Heart right ventricle (tissue), 16 donors: ENCODE results near the gene SCLT1. TPM values are rescaled to one million over a fixed set of nuclear protein-coding genes. Genes with fewer than 3 reads are reported as not detected.

ENCODE experiments used
- ATAC-seq, 8 donors: fragments of 200-7000 bp; cut with Tn5 transposase; one replicate each; pipeline ENCODE4 v1.9.1; 2020; ENCODE audit warnings: mild to moderate bottlenecking in 8 of 8, moderate library complexity in 8 of 8, moderate number of reproducible peaks in 1 of 8
- DNase-seq, 2 donors: peaks; one replicate each; pipeline ENCODE4 v3.0.0-alpha.2; 2020
- H3K27ac ChIP-seq, 10 donors: fragments of 200-600 bp; sonication (generic) in 2 of 10; one replicate each; pipeline versions ENCODE4 v1.5.0 to v1.8.0; 2020 to 2022; ENCODE audit warnings: mild to moderate bottlenecking in 3 of 10
- H3K27me3 ChIP-seq, 7 donors: fragments of 200-600 bp; one replicate each; pipeline ENCODE4 v1.8.0; 2021 to 2022; ENCODE audit warnings: mild to moderate bottlenecking in 2 of 7
- H3K36me3 ChIP-seq, 9 donors: fragments of 200-600 bp; sonication (generic) in 1 of 9; one replicate each; pipeline versions ENCODE4 v1.5.0 to v1.8.0; 2020 to 2022; ENCODE audit warnings: mild to moderate bottlenecking in 2 of 9
- H3K4me1 ChIP-seq, 9 donors: fragments of 200-600 bp; sonication (generic) in 1 of 9; one replicate each; pipeline versions ENCODE4 v1.5.0 to v1.8.0; 2020 to 2022; ENCODE audit warnings: mild to moderate bottlenecking in 4 of 9
- H3K4me3 ChIP-seq, 10 donors: fragments of 200-600 bp; sonication (generic) in 2 of 10; one replicate each; pipeline versions ENCODE4 v1.5.0 to v1.8.0; 2020 to 2022; ENCODE audit warnings: mild to moderate bottlenecking in 7 of 10, moderate library complexity in 2 of 10
- H3K9me3 ChIP-seq, 11 donors: fragments of 200-600 bp in 10 of 11; sonication (generic) in 2 of 11; one replicate each; pipeline versions ENCODE4 v1.5.0 to v1.8.0; 2013 to 2022; ENCODE audit warnings: mild to moderate bottlenecking in 2 of 11, control low read depth in 1 of 11, moderate library complexity in 1 of 11
- WGBS, 2 donors: extraction: QIAGEN DNeasy Blood & Tissue Kit; methylation state at CpG; one replicate each; pipeline ENCODE4 v1.1.7; 2013; ENCODE audit warnings: inconsistent platforms in 1 of 2; 5-methylcytosine and 5-hydroxymethylcytosine counted together
- intact Hi-C, 10 donors: fragments of 100-400 bp; cut with DNase I; formaldehyde crosslinking; loops; one replicate each; pipeline versions ENCODE4 v1.11.1 to v1.14.2; 2022
- polyA plus RNA-seq, 2 donors: library from polyadenylated mRNA; stranded (reverse); fragments of 200-250 nt; gene quantifications; one replicate each; pipeline ENCODE4 v1.2.3, GENCODE V29; 2013
- total RNA-seq, 10 donors: library from RNA; stranded (reverse); fragmentation: NEBNext Ultra II Directional in 3 of 10; extraction: Animal tissue kit (Norgen Biotek cat#: 25700) in 3 of 10; gene quantifications; one replicate each; pipeline versions ENCODE4 v1.2.1 to v1.2.4, GENCODE V29; 2021 to 2023
- TF ChIP-seq, protein P1 (sequence below), 9 donors: fragments of 200-600 bp; sonication (generic) in 2 of 9; IDR thresholded peaks; one replicate each; pipeline versions ENCODE4 v1.5.0 to v1.8.0; 2021 to 2022; ENCODE audit warnings: antibody characterized with exemption in 9 of 9, mild to moderate bottlenecking in 5 of 9, moderate library complexity in 1 of 9
- donor health status: Arrhythmogenic right ventricular cardiomyopathy.
- donor health status: ischemic (EF 13 %, LVEDD 7.1; RV severe dilation, severe dysfunction).
- donor health status: healthy with polysubstance abuse.
- donor health status: DM: no; HTN: yes; CAD: no.
- donor health status: DM: no; HTN: no; CAD: no.
- donor health status: ischemic (EF 25% LVEDD 6.9; RV normal size, moderate dysfunction).
- donor health status: ischemic (EF 25% LVEDD 5.7; RV mildly dilated, moderate dysfunction).
- donor health status: healthy.
- donor health status: DM: yes; HTN: yes; CAD: no.
- donor health status: Ischemic cardiomyopathy.
- donor health status: ischemic (EF 35%, LVEDD 5.7; RV mildly dilated, moderate dysfunction).
- donor health status: nonischemic (EF 11% LVEDD 7.7; RV severe dilation, severe dysfunction).
- donor health status: DM: yes; HTN: yes; CAD: no.
- donor health status: PGD.
- donor health status: ischemic (EF 29% LVEDD 5.4; RV normal size, mild dysfunction).
- donor health status: nonischemic (EF 23%, LVEDD 6.1; RV moderate dilation, normal function).

The SCLT1 gene
- total and polyA plus RNA-seq, 12 donors: 3.0 to 12.4 (median 9.9) TPM

DNA sequence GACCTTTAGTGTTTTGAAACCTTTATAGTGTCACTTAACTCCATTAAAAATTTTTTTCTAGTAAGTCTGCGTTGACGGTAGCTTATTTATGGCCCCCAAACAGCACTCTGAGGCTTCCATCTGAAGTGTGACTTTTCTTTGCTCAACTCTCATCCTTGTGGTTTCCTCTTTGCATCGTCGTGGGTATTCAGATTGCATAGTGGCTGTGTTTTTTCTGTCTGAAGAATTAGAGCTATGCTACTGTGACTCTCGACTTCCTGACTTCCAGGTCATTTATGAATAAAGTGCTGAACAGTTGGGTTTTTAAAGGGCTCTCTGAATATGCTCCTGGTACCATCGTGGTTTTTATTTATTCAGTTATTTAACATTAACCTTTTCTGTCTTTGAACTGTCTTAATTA, 238.9 kb downstream of the SCLT1 start:
- Histone ChIP-seq H3K36me3 (peaks cover 0 to 97% (median 44%) of the 10 kb centered on the region in 9 donors), H3K27me3 (no peaks in the 10 kb centered on the region), H3K9me3 (no peaks in the 10 kb centered on the region), H3K4me3 (no peak overlapping the region), H3K4me1 (peaks cover 3 to 25% (median 13%) of the 10 kb centered on the region in 9 donors), H3K27ac (peak overlapping the region in 1 of 10 donors; percentile 49)
- TF ChIP-seq, protein P1, sequence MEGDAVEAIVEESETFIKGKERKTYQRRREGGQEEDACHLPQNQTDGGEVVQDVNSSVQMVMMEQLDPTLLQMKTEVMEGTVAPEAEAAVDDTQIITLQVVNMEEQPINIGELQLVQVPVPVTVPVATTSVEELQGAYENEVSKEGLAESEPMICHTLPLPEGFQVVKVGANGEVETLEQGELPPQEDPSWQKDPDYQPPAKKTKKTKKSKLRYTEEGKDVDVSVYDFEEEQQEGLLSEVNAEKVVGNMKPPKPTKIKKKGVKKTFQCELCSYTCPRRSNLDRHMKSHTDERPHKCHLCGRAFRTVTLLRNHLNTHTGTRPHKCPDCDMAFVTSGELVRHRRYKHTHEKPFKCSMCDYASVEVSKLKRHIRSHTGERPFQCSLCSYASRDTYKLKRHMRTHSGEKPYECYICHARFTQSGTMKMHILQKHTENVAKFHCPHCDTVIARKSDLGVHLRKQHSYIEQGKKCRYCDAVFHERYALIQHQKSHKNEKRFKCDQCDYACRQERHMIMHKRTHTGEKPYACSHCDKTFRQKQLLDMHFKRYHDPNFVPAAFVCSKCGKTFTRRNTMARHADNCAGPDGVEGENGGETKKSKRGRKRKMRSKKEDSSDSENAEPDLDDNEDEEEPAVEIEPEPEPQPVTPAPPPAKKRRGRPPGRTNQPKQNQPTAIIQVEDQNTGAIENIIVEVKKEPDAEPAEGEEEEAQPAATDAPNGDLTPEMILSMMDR (IDR thresholded peaks at IDR 0.05): no peak
- WGBS, 2 donors: 68 to 76% methylated on average over 6 of the region's 6 CpGs
- DNase-seq: no peak
- intact Hi-C loops: loop anchor here in 1 of 10 donors (5.0 kb wide), 1 partner anchor 37 kb away; no protein-coding TSS in a partner anchor
- ATAC-seq: no peak

DNA sequence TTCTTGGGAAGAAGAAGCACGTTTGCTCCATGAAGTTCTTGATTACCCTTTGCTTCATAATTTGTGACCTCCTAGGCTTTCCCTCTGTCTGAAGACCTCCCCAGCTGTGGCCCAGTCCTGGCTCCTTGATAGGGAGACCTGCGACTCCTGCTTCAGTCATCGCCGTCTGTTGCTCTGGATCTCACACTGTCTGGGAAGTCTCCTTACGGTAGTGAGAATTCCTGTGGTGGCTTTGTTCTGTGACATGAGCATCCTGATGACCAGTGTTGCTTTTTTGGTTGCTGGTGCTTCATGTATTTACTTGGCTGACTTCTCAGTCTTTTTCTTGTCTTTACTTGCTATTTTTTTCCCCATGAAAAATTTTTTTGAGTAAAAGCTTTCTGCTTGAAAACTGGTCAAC, 239.6 kb downstream of the SCLT1 start:
- Histone ChIP-seq H3K27me3 (no peaks in the 10 kb centered on the region), H3K4me1 (peaks cover 0 to 18% (median 6%) of the 10 kb centered on the region in 9 donors), H3K27ac (peak overlapping the region in 1 of 10 donors; percentile 41), H3K9me3 (no peaks in the 10 kb centered on the region), H3K36me3 (peaks cover 0 to 100% (median 51%) of the 10 kb centered on the region in 9 donors), H3K4me3 (no peak overlapping the region)
- DNase-seq (no peak), ATAC-seq (no peak)
- intact Hi-C loops: loop anchor here in 1 of 10 donors (5.0 kb wide), 1 partner anchor 36 kb away; no protein-coding TSS in a partner anchor
- TF ChIP-seq, protein P1 (IDR thresholded peaks at IDR 0.05): no peak
- 84 to 90% methylated on average over 5 of the region's 5 CpGs for WGBS, 2 donors

DNA sequence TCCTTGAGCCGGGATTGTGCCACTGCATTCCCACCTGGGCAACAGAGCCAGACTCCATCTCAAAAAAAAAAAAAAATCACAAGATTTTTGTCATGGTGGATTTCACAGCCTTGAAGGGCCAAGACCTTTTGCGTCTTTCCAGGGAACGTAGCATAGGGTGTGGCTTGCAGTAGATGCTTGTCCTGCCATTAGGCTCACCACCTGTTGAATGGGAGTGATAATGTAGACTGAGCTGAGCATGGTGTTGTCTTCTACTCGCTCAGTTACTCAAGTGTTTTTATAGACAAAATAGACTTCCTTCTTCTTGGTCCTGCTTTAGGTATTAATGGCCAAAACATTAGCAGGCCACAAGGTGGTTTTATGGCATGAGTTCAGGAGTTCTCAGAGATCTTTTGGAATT, 243.1 kb downstream of the SCLT1 start:
- peaks cover 0 to 100% (median 59%) of the 10 kb centered on the region in 9 donors for H3K36me3 ChIP-seq

DNA sequence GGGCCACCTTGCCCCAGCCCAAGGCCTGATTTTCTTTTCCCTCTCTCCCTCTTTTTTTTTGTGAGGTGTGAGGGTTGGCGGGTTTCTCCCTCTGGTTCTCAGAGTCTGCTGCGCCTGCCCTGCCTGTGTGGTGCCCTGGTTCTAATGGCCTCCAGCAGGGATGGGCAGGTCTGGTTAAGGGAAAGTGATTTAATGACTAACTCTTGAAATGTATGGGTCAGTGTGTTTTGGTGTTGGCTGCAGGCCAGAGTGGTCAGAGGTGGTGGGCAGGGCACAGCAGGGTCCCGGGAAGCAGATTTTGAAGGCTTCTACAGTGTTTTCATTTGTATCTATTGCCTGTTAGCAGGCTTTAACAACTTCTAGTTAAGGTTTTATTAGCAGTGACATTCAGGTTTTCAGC, 244.9 kb downstream of the SCLT1 start:
- ATAC-seq (no peak), DNase-seq (no peak)
- no peak overlapping the region for H3K27ac ChIP-seq
- 95 to 100% methylated on average over 3 of the region's 3 CpGs for WGBS, 2 donors
- no peaks in the 10 kb centered on the region for H3K9me3 ChIP-seq
- H3K27me3 ChIP-seq: no peaks in the 10 kb centered on the region
- peaks cover 7 to 48% (median 38%) of the 10 kb centered on the region in 9 donors for H3K4me1 ChIP-seq
- peaks cover 0 to 96% (median 56%) of the 10 kb centered on the region in 9 donors for H3K36me3 ChIP-seq
- TF ChIP-seq, protein P1 (IDR thresholded peaks at IDR 0.05): no peak
- H3K4me3 ChIP-seq: no peak overlapping the region
- intact Hi-C loops: loop anchor here in 3 of 10 donors (5.0 kb wide), 1 partner anchor 36 kb away; no protein-coding TSS in a partner anchor

More for the DNA sequence above, 243.1 kb downstream of the SCLT1 start:
- Histone ChIP-seq H3K9me3 (no peaks in the 10 kb centered on the region), H3K27me3 (no peaks in the 10 kb centered on the region), H3K4me1 (peaks cover 4 to 40% (median 20%) of the 10 kb centered on the region in 9 donors), H3K27ac (no peak overlapping the region), H3K4me3 (no peak overlapping the region)
- DNase-seq (no peak), ATAC-seq (no peak)
- TF ChIP-seq, protein P1 (IDR thresholded peaks at IDR 0.05): no peak
- intact Hi-C loops: loop anchor here in 1 of 10 donors (5.0 kb wide), 1 partner anchor 33 kb away; no protein-coding TSS in a partner anchor
- WGBS, 2 donors: 95 to 97% methylated on average over 4 of the region's 4 CpGs
